ENCODE measurements around the gene SYT2.

DNA sequence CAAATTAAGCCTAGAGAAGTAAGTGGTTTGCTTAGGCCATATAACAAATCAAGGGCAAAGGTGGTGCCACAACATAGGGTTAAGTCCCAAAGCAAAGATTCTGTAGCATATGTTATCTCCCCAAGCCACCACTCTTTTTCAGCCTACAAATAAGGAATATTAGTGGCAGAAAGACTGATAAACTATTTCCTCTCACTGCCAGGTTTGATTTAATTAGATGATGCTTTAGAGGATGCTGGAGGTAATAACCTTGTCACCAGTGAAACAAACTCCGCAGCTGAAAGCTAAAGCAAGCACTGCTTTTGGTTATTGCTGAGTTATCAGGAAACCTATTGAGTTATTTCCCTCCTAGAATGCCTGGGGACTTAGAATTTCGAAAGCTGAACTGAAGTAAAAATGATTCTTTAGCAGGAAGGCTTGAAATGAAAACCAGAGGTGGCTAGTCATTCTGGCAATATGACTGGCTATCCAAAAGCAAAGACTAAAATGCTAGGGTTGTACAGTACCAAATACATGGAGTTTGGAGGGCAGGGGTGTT, 145.2 kb downstream of the SYT2 start:
- TF ChIP-seq, protein P1, sequence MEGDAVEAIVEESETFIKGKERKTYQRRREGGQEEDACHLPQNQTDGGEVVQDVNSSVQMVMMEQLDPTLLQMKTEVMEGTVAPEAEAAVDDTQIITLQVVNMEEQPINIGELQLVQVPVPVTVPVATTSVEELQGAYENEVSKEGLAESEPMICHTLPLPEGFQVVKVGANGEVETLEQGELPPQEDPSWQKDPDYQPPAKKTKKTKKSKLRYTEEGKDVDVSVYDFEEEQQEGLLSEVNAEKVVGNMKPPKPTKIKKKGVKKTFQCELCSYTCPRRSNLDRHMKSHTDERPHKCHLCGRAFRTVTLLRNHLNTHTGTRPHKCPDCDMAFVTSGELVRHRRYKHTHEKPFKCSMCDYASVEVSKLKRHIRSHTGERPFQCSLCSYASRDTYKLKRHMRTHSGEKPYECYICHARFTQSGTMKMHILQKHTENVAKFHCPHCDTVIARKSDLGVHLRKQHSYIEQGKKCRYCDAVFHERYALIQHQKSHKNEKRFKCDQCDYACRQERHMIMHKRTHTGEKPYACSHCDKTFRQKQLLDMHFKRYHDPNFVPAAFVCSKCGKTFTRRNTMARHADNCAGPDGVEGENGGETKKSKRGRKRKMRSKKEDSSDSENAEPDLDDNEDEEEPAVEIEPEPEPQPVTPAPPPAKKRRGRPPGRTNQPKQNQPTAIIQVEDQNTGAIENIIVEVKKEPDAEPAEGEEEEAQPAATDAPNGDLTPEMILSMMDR (IDR thresholded peaks at IDR 0.05), result no peak
- TF ChIP-seq POLR2A (IDR thresholded peaks at IDR 0.05), result no peak
